Measurements from ENCODE around the gene LRRTM2.

Gene LRRTM2

DNA sequence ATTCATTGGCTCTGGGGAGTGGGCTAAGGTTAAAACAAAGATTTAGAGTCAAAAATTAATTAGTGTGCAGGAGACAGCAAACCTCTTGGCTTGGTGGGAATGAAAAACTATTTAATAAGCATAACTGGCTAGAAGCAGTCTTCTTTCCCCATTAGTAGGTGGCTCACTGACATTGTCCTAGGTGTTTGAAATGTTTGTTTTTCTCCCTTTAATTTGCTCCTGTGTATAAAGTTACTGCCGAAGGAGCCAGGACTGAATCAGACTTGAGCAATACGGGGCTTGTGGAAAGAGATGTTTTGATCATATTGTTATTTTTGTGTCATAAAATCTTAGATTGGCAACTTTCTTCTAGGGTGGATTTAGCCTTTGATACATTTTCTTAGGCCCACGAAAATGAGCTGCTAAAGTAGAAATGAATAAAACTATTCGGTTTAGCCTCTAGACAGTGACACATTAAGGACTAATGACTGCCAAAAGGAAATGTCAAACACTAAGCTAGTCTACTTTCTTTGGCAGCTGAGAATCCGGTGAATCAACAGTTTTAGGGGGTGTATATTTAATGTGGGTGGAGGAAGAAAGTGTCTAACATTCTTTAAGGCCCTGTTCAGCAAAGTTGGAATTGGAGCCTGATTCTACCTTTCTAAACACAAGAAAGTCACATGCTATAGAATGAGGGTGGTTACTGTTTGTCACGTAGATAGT, 30.2 kb downstream of the LRRTM2 start:
- H3K4me3 ChIP-seq (ENCODE audit: low read depth, low read length), result no peak overlapping the region
- H3K27me3 ChIP-seq (ENCODE audit: insufficient read depth, low read depth, severe bottlenecking), result no peaks in the 10 kb centered on the region
- H3K36me3 ChIP-seq, result peaks cover 10% of the 10 kb centered on the region
- DNase-seq, result no peak
- TF ChIP-seq, protein P1, sequence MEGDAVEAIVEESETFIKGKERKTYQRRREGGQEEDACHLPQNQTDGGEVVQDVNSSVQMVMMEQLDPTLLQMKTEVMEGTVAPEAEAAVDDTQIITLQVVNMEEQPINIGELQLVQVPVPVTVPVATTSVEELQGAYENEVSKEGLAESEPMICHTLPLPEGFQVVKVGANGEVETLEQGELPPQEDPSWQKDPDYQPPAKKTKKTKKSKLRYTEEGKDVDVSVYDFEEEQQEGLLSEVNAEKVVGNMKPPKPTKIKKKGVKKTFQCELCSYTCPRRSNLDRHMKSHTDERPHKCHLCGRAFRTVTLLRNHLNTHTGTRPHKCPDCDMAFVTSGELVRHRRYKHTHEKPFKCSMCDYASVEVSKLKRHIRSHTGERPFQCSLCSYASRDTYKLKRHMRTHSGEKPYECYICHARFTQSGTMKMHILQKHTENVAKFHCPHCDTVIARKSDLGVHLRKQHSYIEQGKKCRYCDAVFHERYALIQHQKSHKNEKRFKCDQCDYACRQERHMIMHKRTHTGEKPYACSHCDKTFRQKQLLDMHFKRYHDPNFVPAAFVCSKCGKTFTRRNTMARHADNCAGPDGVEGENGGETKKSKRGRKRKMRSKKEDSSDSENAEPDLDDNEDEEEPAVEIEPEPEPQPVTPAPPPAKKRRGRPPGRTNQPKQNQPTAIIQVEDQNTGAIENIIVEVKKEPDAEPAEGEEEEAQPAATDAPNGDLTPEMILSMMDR (IDR thresholded peaks at IDR 0.05; ENCODE audit: low read depth, low read length), result no peak
- H3K9me3 ChIP-seq (ENCODE audit: severe bottlenecking), result no peaks in the 10 kb centered on the region
- H3K27ac ChIP-seq, result no peak overlapping the region

DNA sequence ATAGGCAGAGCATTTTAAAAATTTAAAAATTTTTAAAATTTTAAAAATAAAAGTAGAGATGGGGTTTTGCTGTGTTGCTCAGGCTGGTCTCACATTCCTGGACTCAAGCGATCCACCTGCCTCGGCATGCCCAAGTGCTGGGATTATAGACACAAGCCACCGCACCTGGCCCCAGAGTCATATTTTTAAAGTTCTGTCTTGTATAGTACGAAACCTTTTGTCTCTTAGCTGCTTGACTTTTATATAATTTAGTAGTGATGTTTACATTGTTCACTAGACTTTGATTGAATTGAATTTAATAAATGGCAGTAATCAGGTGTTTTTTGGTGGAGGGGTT, 31.0 kb downstream of the LRRTM2 start:
- TF ChIP-seq, protein P1 (IDR thresholded peaks at IDR 0.05; ENCODE audit: low read depth, low read length), result no peak
- no peak for DNase-seq
- no peaks in the 10 kb centered on the region for H3K9me3 ChIP-seq (ENCODE audit: severe bottlenecking)
- no peaks in the 10 kb centered on the region for H3K27me3 ChIP-seq (ENCODE audit: insufficient read depth, low read depth, severe bottlenecking)
- no peak overlapping the region for H3K27ac ChIP-seq
- H3K4me3 ChIP-seq (ENCODE audit: low read depth, low read length), result no peak overlapping the region
- H3K36me3 ChIP-seq, result peaks cover 10% of the 10 kb centered on the region

DNA sequence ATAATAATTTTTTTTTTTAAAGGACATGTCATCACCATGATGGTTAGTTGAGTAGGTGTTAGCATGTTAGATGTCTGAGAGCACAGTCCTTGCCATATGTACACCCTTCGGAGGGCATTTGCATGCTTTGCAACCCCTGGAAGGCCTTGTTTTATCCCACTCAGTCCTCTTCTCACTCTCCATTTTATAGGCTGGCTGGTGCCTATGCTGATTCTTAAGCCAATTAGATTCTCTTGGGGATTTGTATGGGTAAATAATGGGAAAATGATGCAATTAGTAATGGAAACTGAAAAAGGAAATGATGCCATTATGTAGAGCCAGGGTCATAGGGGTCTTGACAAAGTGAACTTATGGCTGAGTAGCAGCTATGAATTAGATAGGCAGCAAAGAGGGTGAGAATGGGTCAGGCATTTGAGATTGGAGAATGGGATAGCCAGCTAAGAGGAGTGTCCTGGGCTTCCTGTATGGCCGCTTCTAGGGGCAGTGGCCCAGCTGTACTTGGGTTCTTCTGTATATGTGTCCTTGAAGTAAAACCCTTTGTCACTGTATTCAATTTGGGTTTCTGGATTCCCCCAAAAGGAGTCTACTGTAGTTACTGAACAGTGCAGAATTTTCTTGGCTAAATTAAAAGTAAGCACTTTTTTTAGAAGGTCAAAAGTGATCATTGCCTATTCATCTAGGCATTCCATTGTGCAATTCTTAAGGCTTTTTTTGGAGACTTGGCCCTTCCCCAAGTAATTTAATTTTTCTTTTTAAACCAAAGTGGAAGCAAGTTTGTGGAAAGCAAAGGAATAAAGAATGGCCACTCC, 31.6 kb downstream of the LRRTM2 start:
- TF ChIP-seq, protein P1 (IDR thresholded peaks at IDR 0.05; ENCODE audit: low read depth, low read length), result no peak
- peaks cover 10% of the 10 kb centered on the region for H3K36me3 ChIP-seq
- no peak overlapping the region for H3K27ac ChIP-seq
- H3K27me3 ChIP-seq (ENCODE audit: insufficient read depth, low read depth, severe bottlenecking), result no peaks in the 10 kb centered on the region
- no peak overlapping the region for H3K4me3 ChIP-seq (ENCODE audit: low read depth, low read length)
- H3K9me3 ChIP-seq (ENCODE audit: severe bottlenecking), result no peaks in the 10 kb centered on the region
- no peak for DNase-seq

DNA sequence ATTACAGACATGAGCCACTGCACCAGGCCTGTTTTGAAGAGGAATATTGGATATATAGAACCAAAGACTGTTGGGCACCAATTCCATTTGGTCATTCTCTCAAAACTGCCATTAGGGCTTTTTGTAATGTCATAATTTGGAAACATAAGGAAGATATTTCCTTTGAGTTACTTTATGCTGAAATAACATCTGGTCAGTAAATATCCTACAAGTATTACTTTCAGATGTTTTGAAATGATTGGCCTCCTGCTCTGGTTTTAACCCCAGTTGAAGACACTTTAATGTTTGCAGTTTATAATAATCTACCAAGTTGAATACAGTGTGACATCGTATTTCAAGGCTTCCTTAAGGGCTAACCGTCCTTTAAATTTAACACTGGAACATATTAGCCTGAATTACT, 33.6 kb downstream of the LRRTM2 start:
- Histone ChIP-seq H3K9me3 (ENCODE audit: severe bottlenecking) (no peaks in the 10 kb centered on the region), H3K4me3 (ENCODE audit: low read depth, low read length) (no peak overlapping the region), H3K27me3 (ENCODE audit: insufficient read depth, low read depth, severe bottlenecking) (no peaks in the 10 kb centered on the region), H3K36me3 (peaks cover 10% of the 10 kb centered on the region), H3K27ac (no peak overlapping the region)
- no peak for DNase-seq
- TF ChIP-seq, protein P1 (IDR thresholded peaks at IDR 0.05; ENCODE audit: low read depth, low read length), result no peak

DNA sequence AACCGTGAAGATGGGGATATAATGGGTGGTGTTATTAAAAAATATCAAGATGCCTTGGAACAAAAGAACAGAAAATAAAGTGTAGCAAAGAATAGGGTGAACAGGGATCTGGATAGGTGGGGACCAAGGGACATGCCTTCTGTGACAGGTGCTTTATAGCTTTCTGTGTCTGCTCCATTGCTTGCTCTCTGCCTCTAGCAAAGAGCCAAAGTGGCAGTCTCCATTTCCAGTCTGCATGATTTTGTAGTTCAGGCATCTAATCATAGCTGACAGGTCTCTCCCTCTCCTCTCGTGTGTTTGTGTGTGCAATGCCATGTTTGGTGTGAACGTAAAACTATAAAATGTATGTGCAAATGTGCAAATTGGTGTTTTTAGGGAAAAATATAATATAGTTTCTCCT, 35.0 kb downstream of the LRRTM2 start:
- Histone ChIP-seq H3K27ac (no peak overlapping the region), H3K36me3 (peaks cover 7% of the 10 kb centered on the region), H3K4me3 (ENCODE audit: low read depth, low read length) (no peak overlapping the region), H3K27me3 (ENCODE audit: insufficient read depth, low read depth, severe bottlenecking) (no peaks in the 10 kb centered on the region), H3K9me3 (ENCODE audit: severe bottlenecking) (no peaks in the 10 kb centered on the region)
- TF ChIP-seq, protein P1 (IDR thresholded peaks at IDR 0.05; ENCODE audit: low read depth, low read length), result no peak
- no peak for DNase-seq
